ENCODE measurements around the gene METAP1D. TPM values are rescaled to one million over a fixed set of nuclear protein-coding genes. Genes with fewer than 3 reads are reported as not detected.
A peak's percentile ranks its signal among the peaks of the same experiment; 100 is the strongest.

METAP1D gene
- total RNA-seq, 2 experiments from 2014 or later = 5.3 to 6.0 TPM

- peaks cover 53% of the 10 kb centered on the region for H3K4me1 Mint-ChIP-seq
- DNase-seq (no peak), ATAC-seq (no peak)
- no peaks in the 10 kb centered on the region for H3K36me3 Mint-ChIP-seq (ENCODE audit: low read depth)
- intact Hi-C loops (cut with DNase I, micrococcal nuclease) = loop anchor here (5.0 to 10.0 kb wide), 3 partner anchors 1271 to 1374 kb away; partner anchors contain the start of genes GAD1 (in 2 of the 2) and SP5 (in 2 of the 2)
- no peaks in the 10 kb centered on the region for H3K9me3 Mint-ChIP-seq (ENCODE audit: low read depth)
- no peak overlapping the region for H3K27ac Mint-ChIP-seq
- peaks cover 84% of the 10 kb centered on the region for H3K27me3 Mint-ChIP-seq
- ChIA-PET POLR2A (no interaction called here), CTCF (interaction anchor here (0.6 kb wide), 1 partner anchor 843 kb away, joined by 3 read pairs; no protein-coding TSS in a partner anchor)
- H3K4me3 Mint-ChIP-seq = no peak overlapping the region
Measured at GRCh38 chr2:172088245-172089004, 88.7 kb downstream of the METAP1D start.

- no peaks in the 10 kb centered on the region for H3K36me3 Mint-ChIP-seq (ENCODE audit: low read depth)
- peaks cover 84% of the 10 kb centered on the region for H3K27me3 Mint-ChIP-seq
- POLR2A ChIA-PET = no interaction called here
- no peak overlapping the region for H3K4me3 Mint-ChIP-seq
- DNase-seq = no peak
- no peak overlapping the region for H3K27ac Mint-ChIP-seq
- ATAC-seq = no peak
- intact Hi-C loops (cut with DNase I, micrococcal nuclease) = loop anchor here (5.0 to 10.0 kb wide), 3 partner anchors 1272 to 1374 kb away; partner anchors contain the start of genes GAD1 (in 2 of the 2) and SP5 (in 2 of the 2)
- H3K4me1 Mint-ChIP-seq = peaks cover 50% of the 10 kb centered on the region
- no peaks in the 10 kb centered on the region for H3K9me3 Mint-ChIP-seq (ENCODE audit: low read depth)
- CTCF ChIA-PET = no interaction called here
Measured at GRCh38 chr2:172089005-172089504, 89.3 kb downstream of the METAP1D start.

- ChIA-PET CTCF (no interaction called here), POLR2A (no interaction called here)
- H3K27me3 Mint-ChIP-seq = peaks cover 82% of the 10 kb centered on the region
- no peak overlapping the region for H3K27ac Mint-ChIP-seq
- intact Hi-C loops (cut with DNase I, micrococcal nuclease) = loop anchor here (5.0 to 10.0 kb wide), 3 partner anchors 1272 to 1375 kb away; partner anchors contain the start of genes GAD1 (in 2 of the 2) and SP5 (in 2 of the 2)
- ATAC-seq (no peak), DNase-seq (no peak)
- no peak overlapping the region for H3K4me3 Mint-ChIP-seq
- no peaks in the 10 kb centered on the region for H3K9me3 Mint-ChIP-seq (ENCODE audit: low read depth)
- H3K4me1 Mint-ChIP-seq = peaks cover 46% of the 10 kb centered on the region
- H3K36me3 Mint-ChIP-seq (ENCODE audit: low read depth) = no peaks in the 10 kb centered on the region
Measured at GRCh38 chr2:172089633-172090032, 89.9 kb downstream of the METAP1D start.

GRCh38 chr2:172090044-172090961, 90.5 kb downstream of the METAP1D start:
- Mint-ChIP-seq H3K4me1 (peaks cover 46% of the 10 kb centered on the region), H3K27ac (no peak overlapping the region), H3K36me3 (ENCODE audit: low read depth) (no peaks in the 10 kb centered on the region), H3K27me3 (peaks cover 82% of the 10 kb centered on the region), H3K4me3 (no peak overlapping the region), H3K9me3 (ENCODE audit: low read depth) (no peaks in the 10 kb centered on the region)
- CTCF ChIA-PET = interaction anchor here (0.6 to 2.4 kb wide), 6 partner anchors 9 to 80 kb away, joined by 3 to 13 read pairs (median 5); partner anchors contain the start of gene DLX2
- ATAC-seq (no peak), DNase-seq (peak; percentile 30)
- intact Hi-C loops (cut with DNase I, micrococcal nuclease) = no loop called here
- POLR2A ChIA-PET = no interaction called here

- no peak for ATAC-seq
Measured at GRCh38 chr2:172091000-172091641, 91.4 kb downstream of the METAP1D start.

GRCh38 chr2:172091761-172092566, 92.2 kb downstream of the METAP1D start:
- CTCF ChIA-PET = interaction anchor here (0.6 to 2.4 kb wide), 8 partner anchors 8 to 130 kb away, joined by 3 to 13 read pairs (median 5); partner anchors contain the start of gene DLX2
- Mint-ChIP-seq H3K4me1 (peaks cover 44% of the 10 kb centered on the region), H3K4me3 (no peak overlapping the region)

More at GRCh38 chr2:172091000-172091641, 91.4 kb downstream of the METAP1D start:
- Mint-ChIP-seq H3K4me3 (no peak overlapping the region), H3K36me3 (ENCODE audit: low read depth) (no peaks in the 10 kb centered on the region), H3K27ac (no peak overlapping the region), H3K4me1 (peaks cover 48% of the 10 kb centered on the region), H3K9me3 (ENCODE audit: low read depth) (no peaks in the 10 kb centered on the region), H3K27me3 (peaks cover 84% of the 10 kb centered on the region)
- DNase-seq = no peak
- CTCF ChIA-PET = interaction anchor here (0.6 to 2.4 kb wide), 8 partner anchors 9 to 81 kb away, joined by 3 to 13 read pairs (median 5); partner anchors contain the start of gene DLX2
- POLR2A ChIA-PET = no interaction called here
- intact Hi-C loops (cut with DNase I, micrococcal nuclease) = no loop called here

GRCh38 chr2:172092716-172093415, 93.1 kb downstream of the METAP1D start:
- H3K27me3 Mint-ChIP-seq = peaks cover 79% of the 10 kb centered on the region
- no peak overlapping the region for H3K4me3 Mint-ChIP-seq
- ChIA-PET POLR2A (no interaction called here), CTCF (interaction anchor here (1.0 to 2.2 kb wide), 5 partner anchors 8 to 13 kb away, joined by 3 to 9 read pairs (median 4); partner anchors contain the start of gene DLX1)
- DNase-seq (no peak), ATAC-seq (no peak)
- H3K36me3 Mint-ChIP-seq (ENCODE audit: low read depth) = no peaks in the 10 kb centered on the region
- H3K27ac Mint-ChIP-seq = no peak overlapping the region
- peaks cover 43% of the 10 kb centered on the region for H3K4me1 Mint-ChIP-seq
- H3K9me3 Mint-ChIP-seq (ENCODE audit: low read depth) = no peaks in the 10 kb centered on the region
- intact Hi-C loops (cut with DNase I, micrococcal nuclease) = loop anchor here in 1 of 2 experiments (1.0 kb wide), 1 partner anchor 9 kb away; no protein-coding TSS in a partner anchor

More at GRCh38 chr2:172091761-172092566, 92.2 kb downstream of the METAP1D start:
- H3K9me3 Mint-ChIP-seq (ENCODE audit: low read depth) = no peaks in the 10 kb centered on the region
- H3K27me3 Mint-ChIP-seq = peaks cover 81% of the 10 kb centered on the region
- no peak overlapping the region for H3K27ac Mint-ChIP-seq
- H3K36me3 Mint-ChIP-seq (ENCODE audit: low read depth) = no peaks in the 10 kb centered on the region
- POLR2A ChIA-PET = no interaction called here
- ATAC-seq (no peak), DNase-seq (no peak)
- intact Hi-C loops (cut with DNase I, micrococcal nuclease) = no loop called here

GRCh38 chr2:172093416-172094293, 93.9 kb downstream of the METAP1D start:
- CTCF ChIA-PET = interaction anchor here (1.0 to 2.2 kb wide), 4 partner anchors 9 to 13 kb away, joined by 3 to 9 read pairs (median 4); partner anchors contain the start of gene DLX1
- Mint-ChIP-seq H3K27ac (no peak overlapping the region), H3K4me3 (peak overlapping the region; percentile 9), H3K9me3 (ENCODE audit: low read depth) (no peaks in the 10 kb centered on the region), H3K27me3 (peaks cover 75% of the 10 kb centered on the region), H3K36me3 (ENCODE audit: low read depth) (no peaks in the 10 kb centered on the region), H3K4me1 (peaks cover 42% of the 10 kb centered on the region)
- intact Hi-C loops (cut with DNase I, micrococcal nuclease) = loop anchor here in 1 of 2 experiments (1.0 kb wide), 1 partner anchor 9 kb away; no protein-coding TSS in a partner anchor
- DNase-seq (no peak), ATAC-seq (no peak)
- POLR2A ChIA-PET = no interaction called here
